HG02571 (cell line): ENCODE measurements around the gene ELN.
"Not testable (repeated sequence)": the region's sequence is repeated elsewhere in the genome, so short reads cannot be mapped to it uniquely, and the experiment has no call there.

ENCODE experiments used
- ATAC-seq: cut with Tn5 transposase; IDR thresholded peaks from one replicate; pipeline ENCODE4 v1.9.1; 2021; ENCODE audit warnings: mild to moderate bottlenecking, moderate library complexity; ENCODE audit not compliant: unreplicated experiment

ELN gene

DNA sequence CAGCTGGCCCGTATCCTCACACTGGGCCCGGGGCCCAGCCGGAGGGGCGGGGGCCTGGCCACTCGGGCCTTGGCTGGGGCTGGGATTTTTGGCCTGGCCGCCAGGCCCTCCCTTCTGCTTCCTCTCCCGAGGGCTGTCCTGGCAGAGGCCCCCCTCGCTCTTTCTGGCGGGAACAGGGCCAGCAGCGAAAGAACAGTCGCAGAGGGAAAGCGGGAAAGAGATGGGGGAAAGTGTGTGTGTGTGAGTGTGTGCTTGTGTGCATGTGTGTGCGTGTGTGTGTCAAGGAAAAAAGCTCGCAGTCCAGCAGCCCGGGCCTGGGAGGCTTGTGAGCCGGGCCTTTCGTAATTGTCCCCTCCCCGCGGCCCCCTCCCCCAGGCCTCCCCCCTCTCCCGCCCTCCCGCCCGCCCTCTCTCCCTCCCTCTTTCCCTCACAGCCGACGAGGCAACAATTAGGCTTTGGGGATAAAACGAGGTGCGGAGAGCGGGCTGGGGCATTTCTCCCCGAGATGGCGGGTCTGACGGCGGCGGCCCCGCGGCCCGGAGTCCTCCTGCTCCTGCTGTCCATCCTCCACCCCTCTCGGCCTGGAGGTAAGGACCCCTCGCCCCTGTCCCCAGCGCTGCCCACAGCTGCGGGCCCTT is at the start of gene ELN:
ELN (plus strand) TSS at position 491 of the 638 bp plus-strand sequence; CDS start at position 506, 15 bp downstream.
- ATAC-seq: no peak

- ATAC-seq: no peak
These were observed 49.1 kb upstream of the ELN start for GRCh38 chr7:73978661-73979563.

- ATAC-seq: not testable (repeated sequence)
These were observed 48.3 kb upstream of the ELN start for GRCh38 chr7:73979656-73980055.

- ATAC-seq: no peak
These were observed 47.8 kb upstream of the ELN start for GRCh38 chr7:73980206-73980605.

DNA sequence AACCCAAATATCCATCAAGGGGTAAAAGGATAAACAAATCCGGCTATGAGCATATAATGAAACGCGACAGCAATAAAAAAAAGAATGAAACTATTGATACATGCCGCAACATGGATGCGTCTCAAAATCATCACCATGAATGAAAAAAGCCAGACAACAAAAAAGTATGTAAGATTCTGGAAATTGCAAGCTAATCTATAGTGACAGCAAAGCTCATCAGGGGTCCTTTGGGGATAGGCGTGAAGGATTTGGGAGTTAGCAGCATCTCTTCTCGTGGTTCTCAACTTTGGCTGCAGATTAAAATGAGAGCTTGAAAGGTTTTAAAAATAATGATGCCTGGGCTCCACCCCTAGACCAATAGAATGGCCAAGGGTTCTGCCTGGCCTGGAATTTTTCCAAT is 46.0 kb upstream of the ELN start:
- ATAC-seq: no peak

- no peak for ATAC-seq
These were observed 44.4 kb upstream of the ELN start for GRCh38 chr7:73983437-73984164.

- no peak for ATAC-seq
These were observed 43.3 kb upstream of the ELN start for GRCh38 chr7:73984481-73985205.

- ATAC-seq: no peak
These were observed 42.2 kb upstream of the ELN start for GRCh38 chr7:73985737-73986141.

DNA sequence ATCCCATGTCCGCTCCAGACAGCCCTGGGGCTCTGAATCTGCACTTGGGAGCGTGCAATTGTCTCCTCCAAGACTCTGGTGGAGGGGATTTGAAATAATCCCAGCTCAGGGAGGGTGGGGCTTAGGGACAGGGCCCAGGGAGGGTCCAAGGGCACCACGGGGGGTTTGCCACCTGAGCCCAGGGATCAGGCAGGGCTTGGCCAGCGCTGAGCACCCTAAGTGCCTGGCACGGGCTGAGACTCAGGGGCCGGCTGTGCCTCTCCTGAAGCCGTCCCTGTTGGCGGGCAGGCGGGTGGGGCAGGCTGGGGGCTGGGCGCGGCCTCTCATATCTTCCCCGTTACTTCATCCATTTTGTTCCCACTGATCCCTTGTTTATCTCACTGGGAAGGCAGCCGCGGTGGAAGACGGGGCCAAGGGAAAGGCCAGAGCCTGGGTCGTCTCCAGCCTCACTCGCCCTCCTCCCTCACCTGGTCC is 41.8 kb upstream of the ELN start:
- ATAC-seq: no peak

DNA sequence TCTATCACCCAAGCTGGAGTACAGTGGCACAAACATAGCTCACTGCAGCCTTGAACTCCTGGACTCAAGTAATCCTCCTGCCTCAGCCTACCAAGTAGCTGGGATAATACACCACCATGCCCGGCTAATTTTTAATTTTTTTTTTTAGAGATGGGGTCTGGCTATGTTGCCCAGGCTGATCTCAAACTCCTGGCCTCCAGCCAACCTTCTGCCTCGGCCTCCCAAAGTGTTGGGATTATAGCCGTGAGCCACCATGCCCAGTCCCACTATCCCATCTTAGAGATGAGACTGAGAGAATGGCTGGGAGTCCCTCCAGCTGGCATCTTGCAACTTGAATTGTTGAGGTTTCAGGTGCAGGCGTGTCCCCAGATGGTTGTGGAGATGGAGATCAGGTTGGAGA is 40.7 kb upstream of the ELN start:
- no peak for ATAC-seq

DNA sequence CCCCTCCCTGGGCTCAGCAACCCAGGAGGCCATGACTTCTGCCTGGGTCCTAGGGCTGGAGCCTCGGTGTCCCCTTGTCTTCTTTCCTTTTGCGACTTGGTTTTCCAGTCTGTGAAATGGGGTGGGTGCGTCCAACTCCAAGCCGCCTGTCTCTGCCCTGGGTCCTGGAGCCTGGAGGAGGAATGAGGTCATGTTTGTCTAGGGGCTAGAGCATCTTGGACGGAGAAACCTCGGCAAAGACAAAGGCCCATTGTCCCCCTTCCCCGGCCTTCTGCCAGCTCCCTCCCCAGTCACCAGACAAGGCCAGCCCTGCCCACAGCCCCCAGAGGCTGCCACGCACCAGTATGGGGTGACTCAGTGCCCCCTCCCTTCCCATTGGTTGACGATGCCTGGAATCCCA is 39.8 kb upstream of the ELN start:
- no peak for ATAC-seq

DNA sequence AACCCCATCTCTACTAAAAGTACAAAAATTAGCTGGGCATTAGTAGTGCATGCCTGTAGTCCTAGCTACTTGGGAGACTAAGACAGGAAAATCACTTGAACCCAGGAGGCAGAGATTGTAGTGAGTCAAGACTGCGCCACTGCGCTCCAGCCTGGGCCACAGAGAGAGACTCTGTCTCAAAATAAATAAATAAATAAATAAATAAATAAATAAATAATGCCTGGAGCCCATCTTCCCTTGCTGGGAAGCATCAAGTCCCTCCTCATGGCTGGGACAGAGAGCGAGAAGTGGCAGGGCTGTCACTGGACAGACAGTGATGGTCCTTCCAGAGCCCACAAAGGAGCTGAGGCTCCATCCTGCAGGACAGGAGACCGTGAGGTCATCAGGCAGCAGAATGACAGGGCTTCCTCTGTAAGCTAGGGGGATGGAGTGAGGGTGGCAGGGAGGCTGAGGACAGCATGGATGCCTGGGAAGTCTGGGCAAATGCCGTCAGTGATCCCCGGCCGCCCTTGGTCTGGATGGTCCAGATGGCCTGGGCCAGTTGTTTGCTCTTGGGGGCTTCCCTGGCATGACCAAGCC is 36.4 kb upstream of the ELN start:
- no peak for ATAC-seq

GRCh38 chr7:73992101-73992562 is 35.8 kb upstream of the ELN start:
- ATAC-seq: no peak

GRCh38 chr7:73994023-73994422 is 34.0 kb upstream of the ELN start:
- no peak for ATAC-seq

DNA sequence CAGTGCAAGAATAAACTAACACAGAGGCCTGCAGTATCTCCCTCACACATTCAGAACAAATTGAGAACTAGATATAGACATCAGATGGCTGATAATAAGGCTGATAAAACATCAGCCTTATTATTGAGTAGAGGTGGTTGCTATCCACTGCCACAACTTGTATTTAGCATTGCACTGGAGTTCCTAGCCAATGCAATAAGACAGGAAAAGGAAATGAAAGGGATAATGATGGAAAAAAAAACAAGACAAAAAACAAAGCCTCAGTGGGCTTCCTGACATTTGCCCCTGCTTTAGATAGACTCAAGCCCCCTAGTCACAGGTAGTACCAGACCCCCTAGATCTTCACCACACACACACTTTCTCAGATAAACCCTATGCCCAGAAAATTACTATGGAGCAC is 33.2 kb upstream of the ELN start:
- ATAC-seq: no peak

GRCh38 chr7:73995330-73995729 is 32.6 kb upstream of the ELN start:
- ATAC-seq: no peak

- no peak for ATAC-seq
These were observed 32.0 kb upstream of the ELN start for GRCh38 chr7:73995821-73996511.

DNA sequence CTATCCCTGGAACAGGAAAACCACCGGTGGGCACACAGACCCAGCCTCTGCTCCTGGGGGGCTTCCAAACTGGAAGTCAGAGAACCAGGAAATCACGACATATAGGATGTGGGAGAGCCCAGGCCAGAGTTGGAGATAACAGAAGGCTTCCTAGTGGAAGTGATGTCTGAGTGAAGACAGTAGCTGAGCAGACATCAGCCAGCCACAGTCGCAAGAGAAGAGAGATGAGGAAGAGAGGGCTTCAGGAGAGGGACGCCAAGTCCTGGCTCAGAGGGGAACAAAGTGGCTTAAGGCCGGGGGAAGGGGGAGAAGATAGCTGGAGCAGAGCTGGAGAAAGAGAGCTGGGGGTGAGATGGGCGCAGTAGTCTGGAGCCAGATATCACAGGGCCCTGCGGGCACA is 30.9 kb upstream of the ELN start:
- ATAC-seq: no peak

DNA sequence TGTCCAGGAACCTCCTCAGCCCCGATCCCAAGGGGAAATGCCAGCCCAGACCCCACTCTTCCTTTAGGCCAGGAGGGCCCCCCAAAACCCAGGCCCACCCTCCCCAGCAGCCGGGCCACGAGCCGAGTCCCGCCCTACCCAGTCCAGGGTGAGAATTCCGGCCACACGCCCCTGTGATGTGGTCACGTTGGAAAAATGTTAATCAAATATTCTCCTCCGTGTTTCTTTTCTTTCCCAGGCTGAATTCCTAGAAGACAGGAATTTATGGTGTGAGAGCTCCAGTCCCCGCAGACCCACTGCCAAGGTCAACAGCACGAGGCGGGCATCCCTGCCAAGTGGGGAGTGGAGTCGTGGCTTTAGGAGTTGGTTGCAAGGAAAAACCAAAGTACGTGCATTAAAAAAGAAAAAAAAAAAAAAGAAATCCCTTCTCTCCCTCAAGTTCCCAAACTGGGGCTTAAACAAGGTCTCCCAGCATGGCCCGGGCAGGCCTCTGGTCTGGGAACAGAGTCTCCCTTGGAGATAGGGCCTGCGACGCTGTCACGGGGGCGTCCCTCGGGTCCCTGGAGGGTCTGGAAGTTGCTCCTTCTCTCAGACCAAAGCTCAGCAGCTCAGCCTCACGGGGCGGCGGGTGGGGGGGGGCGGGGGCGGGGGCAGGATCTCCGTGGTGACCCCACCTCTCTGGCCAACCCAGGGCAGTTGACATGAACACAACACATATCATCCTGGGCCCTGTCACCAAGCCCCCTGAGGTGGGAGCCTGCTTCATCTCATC is 28.1 kb upstream of the ELN start:
- no peak for ATAC-seq
